IgD-negative memory B cell (primary cell): ENCODE measurements around the gene CXADR. TPM values are rescaled to one million over a fixed set of nuclear protein-coding genes. Genes with fewer than 3 reads are reported as not detected.

Experiments
- H3K27ac Mint-ChIP-seq, 3 donors: one replicate each; pipeline ENCODE4 v1.8.0; 2020 to 2022; ENCODE audit warnings: mild to moderate bottlenecking in 3 of 3, mixed read lengths in 3 of 3, moderate library complexity in 1 of 3
- H3K27me3 Mint-ChIP-seq: one replicate; pipeline ENCODE4 v1.8.0; 2021; ENCODE audit warnings: mixed read lengths
- H3K36me3 Mint-ChIP-seq: one replicate; pipeline ENCODE4 v1.8.0; 2020; ENCODE audit warnings: mild to moderate bottlenecking, mixed read lengths
- H3K4me1 Mint-ChIP-seq, 3 donors: one replicate each; pipeline ENCODE4 v1.8.0; 2020 to 2022; ENCODE audit warnings: mixed read lengths in 3 of 3, mild to moderate bottlenecking in 1 of 3
- H3K4me3 Mint-ChIP-seq, 4 donors: one replicate each; pipeline ENCODE4 v1.8.0; 2020 to 2022; ENCODE audit warnings: mild to moderate bottlenecking in 4 of 4, mixed read lengths in 4 of 4, moderate library complexity in 3 of 4
- H3K9me3 Mint-ChIP-seq, 3 donors: one replicate each; pipeline ENCODE4 v1.8.0; 2020 to 2021; ENCODE audit warnings: mixed read lengths in 3 of 3, mild to moderate bottlenecking in 1 of 3
- polyA plus RNA-seq: library from polyadenylated mRNA; unstranded; fragments of 300-500 nt; fragmentation: Illumina TruSeq; gene quantifications from one replicate; pipeline ENCODE4 v1.2.3, GENCODE V29; 2021

The CXADR gene
- polyA plus RNA-seq, 1 donor from 2014 or later, result not detected

DNA sequence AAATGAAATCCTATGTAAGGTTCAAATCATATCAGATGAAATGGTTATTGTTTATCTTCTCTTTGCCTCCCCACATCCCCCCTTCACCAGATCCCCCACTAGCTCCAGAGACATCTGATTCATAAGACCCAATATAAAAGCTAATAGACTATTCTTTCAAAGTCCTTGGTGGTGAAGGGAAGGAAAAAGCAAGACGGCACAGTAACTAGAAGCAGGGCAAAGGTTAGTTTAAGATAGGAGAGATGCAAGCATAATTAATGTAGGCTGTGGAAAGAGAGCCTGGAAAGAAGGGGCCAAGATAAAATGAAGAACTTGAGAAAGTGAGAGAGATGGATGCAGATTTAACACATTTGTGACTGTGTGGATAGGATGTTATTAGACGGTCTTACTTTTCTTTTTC is 66.0 kb downstream of the CXADR start:
- peaks cover 2% of the 10 kb centered on the region for H3K36me3 Mint-ChIP-seq
- H3K9me3 Mint-ChIP-seq, result no peaks in the 10 kb centered on the region
- no peak overlapping the region for H3K27ac Mint-ChIP-seq

GRCh38 chr21:17580319-17580718 is 67.5 kb downstream of the CXADR start:
- no peak overlapping the region for H3K4me3 Mint-ChIP-seq
- H3K36me3 Mint-ChIP-seq, result peaks cover 2% of the 10 kb centered on the region
- no peak overlapping the region for H3K27ac Mint-ChIP-seq
- no peaks in the 10 kb centered on the region for H3K4me1 Mint-ChIP-seq
- H3K9me3 Mint-ChIP-seq, result no peaks in the 10 kb centered on the region
- no peaks in the 10 kb centered on the region for H3K27me3 Mint-ChIP-seq

More for the DNA sequence above, 66.0 kb downstream of the CXADR start:
- Mint-ChIP-seq H3K4me3 (no peak overlapping the region), H3K27me3 (peaks cover 3% of the 10 kb centered on the region), H3K4me1 (no peaks in the 10 kb centered on the region)

GRCh38 chr21:17583898-17584297 is 71.1 kb downstream of the CXADR start:
- Mint-ChIP-seq H3K9me3 (no peaks in the 10 kb centered on the region), H3K27ac (no peak overlapping the region), H3K36me3 (peaks cover under 1% of the 10 kb centered on the region), H3K27me3 (no peaks in the 10 kb centered on the region), H3K4me1 (no peaks in the 10 kb centered on the region), H3K4me3 (no peak overlapping the region)

DNA sequence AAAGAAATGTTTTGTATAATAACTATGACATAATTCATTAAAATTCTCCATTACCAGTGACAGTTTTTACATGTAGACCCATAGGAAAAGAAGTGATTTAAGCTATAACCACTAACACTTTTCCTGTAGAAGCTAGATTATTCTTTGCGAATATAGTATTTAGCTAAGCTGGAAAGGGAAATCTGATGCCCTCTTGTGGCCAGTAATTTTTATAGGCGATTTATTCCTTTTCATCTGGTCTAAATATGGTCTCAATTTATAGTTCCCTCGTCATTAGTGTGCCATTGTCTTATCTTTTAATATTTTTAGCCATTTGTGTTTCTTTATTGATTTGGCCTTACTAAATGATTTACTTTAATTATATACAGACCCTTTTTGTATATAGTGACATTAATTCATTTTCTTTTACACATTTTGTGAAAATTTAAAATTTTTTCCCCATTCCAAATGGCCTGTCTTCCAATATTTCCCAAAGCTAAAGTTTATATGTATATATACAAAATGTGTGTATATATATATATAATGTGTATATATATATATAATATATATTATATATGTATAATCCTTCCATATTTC is 73.1 kb downstream of the CXADR start:
- H3K4me3 Mint-ChIP-seq, result no peak overlapping the region
- no peaks in the 10 kb centered on the region for H3K4me1 Mint-ChIP-seq
- no peak overlapping the region for H3K27ac Mint-ChIP-seq
- H3K27me3 Mint-ChIP-seq, result no peaks in the 10 kb centered on the region
- H3K9me3 Mint-ChIP-seq, result no peaks in the 10 kb centered on the region
- H3K36me3 Mint-ChIP-seq, result no peaks in the 10 kb centered on the region

DNA sequence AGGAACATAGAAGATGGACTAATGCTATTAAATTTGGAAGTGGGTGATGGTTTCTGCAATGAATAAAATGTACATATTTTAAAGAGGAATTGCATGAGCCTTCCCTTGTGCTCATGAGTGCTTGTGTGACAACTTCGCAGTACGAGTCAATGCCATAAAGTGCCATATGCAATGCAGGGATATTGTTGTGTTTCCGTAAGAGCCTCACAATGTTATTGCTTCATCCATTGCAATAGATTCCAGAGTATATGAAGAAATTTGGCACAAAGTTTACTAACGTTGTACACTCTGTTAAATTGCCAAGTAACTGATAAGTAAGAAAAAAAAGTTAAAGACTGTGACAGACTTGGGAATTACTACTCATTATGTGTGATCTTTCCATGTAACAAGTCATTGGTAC is 77.6 kb downstream of the CXADR start:
- Mint-ChIP-seq H3K27ac (no peak overlapping the region), H3K9me3 (no peaks in the 10 kb centered on the region), H3K4me1 (no peaks in the 10 kb centered on the region), H3K36me3 (peaks cover 12% of the 10 kb centered on the region), H3K27me3 (no peaks in the 10 kb centered on the region), H3K4me3 (no peak overlapping the region)

DNA sequence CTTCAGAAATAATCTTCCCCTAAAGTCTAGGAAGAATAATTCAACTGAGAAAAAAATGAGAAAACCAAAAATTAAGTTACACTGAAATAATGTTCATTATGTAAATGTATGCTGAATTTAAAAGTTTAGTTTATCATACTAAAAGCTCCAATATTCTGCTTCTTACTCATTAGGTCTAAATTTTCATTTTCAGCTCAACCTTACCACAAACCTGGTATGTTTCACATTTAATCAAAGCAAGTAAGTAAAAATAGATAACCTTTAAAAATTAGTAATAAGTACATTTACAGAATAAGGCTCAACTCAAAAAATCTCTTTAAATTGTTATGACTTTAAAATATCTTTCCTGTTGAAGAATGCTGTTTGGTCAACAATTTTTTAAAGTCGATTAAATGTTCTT is 84.8 kb downstream of the CXADR start:
- H3K36me3 Mint-ChIP-seq, result peaks cover 17% of the 10 kb centered on the region
- no peaks in the 10 kb centered on the region for H3K27me3 Mint-ChIP-seq
- H3K9me3 Mint-ChIP-seq, result no peaks in the 10 kb centered on the region
- no peak overlapping the region for H3K4me3 Mint-ChIP-seq
- peaks cover 5 to 7% (median 6%) of the 10 kb centered on the region in 3 donors for H3K4me1 Mint-ChIP-seq
- H3K27ac Mint-ChIP-seq, result peak overlapping the region in 1 of 3 donors; percentile 44

- peaks cover 15% of the 10 kb centered on the region for H3K36me3 Mint-ChIP-seq
- H3K27me3 Mint-ChIP-seq, result no peaks in the 10 kb centered on the region
- H3K4me1 Mint-ChIP-seq, result peaks cover 5 to 7% (median 6%) of the 10 kb centered on the region in 3 donors
- H3K9me3 Mint-ChIP-seq, result no peaks in the 10 kb centered on the region
- peak overlapping the region in 1 of 3 donors; percentile 44 for H3K27ac Mint-ChIP-seq
- peak overlapping the region in 1 of 4 donors; percentile 66 for H3K4me3 Mint-ChIP-seq
These were observed 85.6 kb downstream of the CXADR start for GRCh38 chr21:17598437-17598836.

DNA sequence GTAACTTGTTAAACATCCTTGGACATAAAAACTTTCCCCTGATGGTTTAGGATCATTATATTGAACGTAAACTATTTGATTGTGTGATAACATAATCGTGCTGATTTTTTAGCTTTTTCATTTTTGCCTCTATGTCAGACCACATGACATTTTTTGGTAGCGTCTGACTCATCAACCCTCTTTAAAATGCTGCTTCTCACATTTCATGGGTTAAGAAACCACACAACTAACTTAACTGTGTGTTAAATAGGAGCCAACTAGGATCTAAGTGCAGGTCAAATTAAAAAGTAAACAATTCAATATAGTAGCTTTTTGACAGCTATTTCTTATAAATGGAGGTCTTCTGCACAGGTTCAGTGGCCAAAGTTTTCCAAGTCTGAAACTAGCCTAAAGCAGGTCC is 90.0 kb downstream of the CXADR start:
- Mint-ChIP-seq H3K27ac (no peak overlapping the region), H3K36me3 (peaks cover 11% of the 10 kb centered on the region), H3K4me1 (peaks cover 5 to 7% (median 6%) of the 10 kb centered on the region in 3 donors), H3K4me3 (no peak overlapping the region), H3K27me3 (no peaks in the 10 kb centered on the region), H3K9me3 (no peaks in the 10 kb centered on the region)

GRCh38 chr21:17607684-17608083 is 94.8 kb downstream of the CXADR start:
- H3K4me3 Mint-ChIP-seq, result peak overlapping the region in 1 of 4 donors; percentile 9
- H3K27me3 Mint-ChIP-seq, result no peaks in the 10 kb centered on the region
- peaks cover 12 to 15% (median 13%) of the 10 kb centered on the region in 3 donors for H3K4me1 Mint-ChIP-seq
- H3K9me3 Mint-ChIP-seq, result no peaks in the 10 kb centered on the region
- no peak overlapping the region for H3K27ac Mint-ChIP-seq
- H3K36me3 Mint-ChIP-seq, result peaks cover 6% of the 10 kb centered on the region

- peak overlapping the region in 1 of 3 donors; percentile 78 for H3K27ac Mint-ChIP-seq
- H3K27me3 Mint-ChIP-seq, result no peaks in the 10 kb centered on the region
- H3K9me3 Mint-ChIP-seq, result no peaks in the 10 kb centered on the region
- H3K4me1 Mint-ChIP-seq, result peaks cover 12 to 15% (median 13%) of the 10 kb centered on the region in 3 donors
- peak overlapping the region in 1 of 4 donors; percentile 91 for H3K4me3 Mint-ChIP-seq
- no peaks in the 10 kb centered on the region for H3K36me3 Mint-ChIP-seq
These were observed 96.8 kb downstream of the CXADR start for GRCh38 chr21:17609681-17610080.

DNA sequence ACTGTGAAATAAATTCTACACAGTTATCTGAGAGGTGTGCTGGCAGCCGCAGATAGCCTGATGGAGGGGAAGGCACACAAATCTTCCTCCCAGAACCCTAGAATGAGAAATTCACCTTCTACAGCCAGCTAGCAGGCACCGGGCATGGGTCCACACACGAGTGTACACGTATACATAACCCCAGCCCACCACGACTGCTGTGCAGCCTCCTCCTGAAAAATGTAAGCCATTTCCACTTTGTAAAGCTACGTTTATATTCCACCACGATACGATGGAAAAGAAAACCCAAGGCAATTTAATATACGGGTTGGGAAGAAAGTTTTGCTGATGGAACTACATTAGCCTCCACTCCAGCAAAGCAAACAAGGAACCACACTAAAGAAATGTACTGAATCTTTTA is 98.1 kb downstream of the CXADR start:
- peaks cover 12 to 18% (median 13%) of the 10 kb centered on the region in 3 donors for H3K4me1 Mint-ChIP-seq
- H3K27me3 Mint-ChIP-seq, result no peaks in the 10 kb centered on the region
- peak overlapping the region; percentile 91 to 94 (median 92) for H3K4me3 Mint-ChIP-seq
- no peaks in the 10 kb centered on the region for H3K9me3 Mint-ChIP-seq
- H3K36me3 Mint-ChIP-seq, result no peaks in the 10 kb centered on the region
- H3K27ac Mint-ChIP-seq, result peak overlapping the region; percentile 40 to 86 (median 73)

- Mint-ChIP-seq H3K36me3 (no peaks in the 10 kb centered on the region), H3K27me3 (no peaks in the 10 kb centered on the region), H3K4me3 (peak overlapping the region; percentile 91 to 94 (median 92)), H3K9me3 (no peaks in the 10 kb centered on the region), H3K27ac (peak overlapping the region; percentile 40 to 86 (median 73)), H3K4me1 (peaks cover 12 to 18% (median 13%) of the 10 kb centered on the region in 3 donors)
These were observed 98.7 kb downstream of the CXADR start for GRCh38 chr21:17611414-17612022.

GRCh38 chr21:17612023-17612564 is 99.3 kb downstream of the CXADR start:
- Mint-ChIP-seq H3K27me3 (no peaks in the 10 kb centered on the region), H3K27ac (peak overlapping the region in 2 of 3 donors; percentile 73 to 86), H3K9me3 (no peaks in the 10 kb centered on the region), H3K4me3 (peak overlapping the region; percentile 91 to 94 (median 92)), H3K4me1 (peaks cover 12 to 18% (median 13%) of the 10 kb centered on the region in 3 donors), H3K36me3 (no peaks in the 10 kb centered on the region)

DNA sequence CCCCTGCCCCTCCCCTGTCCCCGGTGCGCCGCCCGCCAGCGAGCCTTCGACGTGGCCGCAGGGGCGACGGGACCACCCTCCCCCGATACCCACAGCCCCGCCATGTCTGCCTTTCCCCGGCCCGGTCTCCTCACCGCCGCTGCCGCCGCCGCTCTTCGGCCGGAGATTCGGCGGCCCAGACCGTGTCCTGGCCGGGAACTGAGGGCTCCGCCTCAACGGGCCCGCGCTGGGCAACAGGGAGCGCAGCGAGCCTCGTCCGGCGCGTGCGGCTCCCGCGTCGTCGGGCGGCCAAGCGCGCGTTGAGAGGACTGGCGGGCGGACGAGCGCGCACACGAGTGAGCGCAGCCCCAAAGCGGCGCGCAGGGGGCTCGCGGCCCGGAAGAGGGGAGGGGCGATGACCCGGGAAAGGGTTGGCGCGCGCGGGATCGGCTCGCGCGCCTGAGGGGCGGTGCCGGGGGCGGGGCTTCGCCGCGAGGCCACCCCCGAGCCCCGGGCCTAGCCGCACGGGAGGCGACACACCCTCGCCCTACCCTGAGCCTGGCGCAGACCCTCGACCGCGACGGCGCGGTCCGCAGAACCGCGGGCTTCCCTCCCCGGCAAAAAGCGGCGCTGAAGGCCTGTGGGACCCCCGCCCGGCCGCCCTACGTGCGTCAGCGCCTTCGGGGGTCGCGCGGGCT is 99.9 kb downstream of the CXADR start, which contains the start of gene BTG3:
Gene BTG3 (minus strand): TSS at position 337 of the 677 bp plus-strand sequence. CDS start 3,757 bp downstream, outside the sequence.
- H3K9me3 Mint-ChIP-seq, result no peaks in the 10 kb centered on the region
- peaks cover 12 to 18% (median 13%) of the 10 kb centered on the region in 3 donors for H3K4me1 Mint-ChIP-seq
- H3K27me3 Mint-ChIP-seq, result no peaks in the 10 kb centered on the region
- peak within 1 kb of the TSS; percentile 86 to 94 (median 87) for H3K27ac Mint-ChIP-seq
- peak within 1 kb of the TSS; percentile 91 to 94 (median 92) for H3K4me3 Mint-ChIP-seq
- no peaks in the 10 kb centered on the region for H3K36me3 Mint-ChIP-seq

GRCh38 chr21:17613242-17613676 is 100.4 kb downstream of the CXADR start:
- Mint-ChIP-seq H3K4me1 (peaks cover 12 to 18% (median 13%) of the 10 kb centered on the region in 3 donors), H3K27ac (peak overlapping the region in 2 of 3 donors; percentile 87 to 94), H3K36me3 (no peaks in the 10 kb centered on the region), H3K9me3 (no peaks in the 10 kb centered on the region), H3K27me3 (no peaks in the 10 kb centered on the region), H3K4me3 (peak overlapping the region; percentile 84 to 93 (median 92))
